ENCODE data around the gene NTF4.
"Not testable (repeated sequence)": the region's sequence is repeated elsewhere in the genome, so short reads cannot be mapped to it uniquely, and the experiment has no call there.

Gene NTF4

GRCh38 chr19:49085868-49086232 is 21.2 kb upstream of the NTF4 start:
- no peak for TF ChIP-seq CTCF (IDR thresholded peaks at IDR 0.05; ENCODE audit: borderline replicate concordance, insufficient read depth, low read depth, low read length)
- H3K4me3 ChIP-seq (ENCODE audit: low read depth, low read length), result peak overlapping the region; percentile 100

- TF ChIP-seq CTCF (IDR thresholded peaks at IDR 0.05; ENCODE audit: borderline replicate concordance, insufficient read depth, low read depth, low read length), result no peak
- H3K4me3 ChIP-seq (ENCODE audit: low read depth, low read length), result peak within 1 kb of the TSS; percentile 100
Observed at GRCh38 chr19:49085020-49085867, 20.6 kb upstream of the NTF4 start, which contains the start of gene SNRNP70. SNRNP70 (plus strand) TSS chr19:49085451; CDS start chr19:49086415, 964 bp downstream.

- peak overlapping the region; percentile 100 for H3K4me3 ChIP-seq (ENCODE audit: low read depth, low read length)
- no peak for TF ChIP-seq CTCF (IDR thresholded peaks at IDR 0.05; ENCODE audit: borderline replicate concordance, insufficient read depth, low read depth, low read length)
Observed at GRCh38 chr19:49084206-49085019, 19.8 kb upstream of the NTF4 start.

GRCh38 chr19:49081273-49081672 is 16.7 kb upstream of the NTF4 start:
- TF ChIP-seq CTCF (IDR thresholded peaks at IDR 0.05; ENCODE audit: borderline replicate concordance, insufficient read depth, low read depth, low read length), result no peak
- no peak overlapping the region for H3K4me3 ChIP-seq (ENCODE audit: low read depth, low read length)

GRCh38 chr19:49080392-49080791 is 15.8 kb upstream of the NTF4 start:
- H3K4me3 ChIP-seq (ENCODE audit: low read depth, low read length), result no peak overlapping the region
- no peak for TF ChIP-seq CTCF (IDR thresholded peaks at IDR 0.05; ENCODE audit: borderline replicate concordance, insufficient read depth, low read depth, low read length)

GRCh38 chr19:49074869-49075268 is 10.3 kb upstream of the NTF4 start:
- TF ChIP-seq CTCF (IDR thresholded peaks at IDR 0.05; ENCODE audit: borderline replicate concordance, insufficient read depth, low read depth, low read length), result peak; percentile 54
- H3K4me3 ChIP-seq (ENCODE audit: low read depth, low read length), result not testable (repeated sequence)
